ENCODE results near the gene NLRP9. TPM values are rescaled to one million over a fixed set of nuclear protein-coding genes. Genes with fewer than 3 reads are reported as not detected.

NLRP9 gene
- total and polyA plus RNA-seq, 2 of the 4 experiments (the other 2 are of a cell fraction) = not detected

- Histone ChIP-seq H3K4me2 (ENCODE audit: low read depth, low read length) (no peak overlapping the region), H3K36me3 (ENCODE audit: control insufficient read depth, insufficient read depth, low read length) (peaks cover 27% of the 10 kb centered on the region), H3K4ac (ENCODE audit: low read depth, low read length) (no peak overlapping the region), H3K9me1 (ENCODE audit: insufficient read depth, low read length) (no peaks in the 10 kb centered on the region), H2AK5ac (ENCODE audit: low read depth, low read length) (no peak overlapping the region), H2AK9ac (replicated peaks; ENCODE audit: low read depth, low read length, poor library complexity) (peak overlapping the region; percentile 50), H3K56ac (ENCODE audit: extremely low read depth, insufficient read depth, low read length) (no peak overlapping the region), H3K14ac (replicated peaks; ENCODE audit: low read depth, low read length) (no peak overlapping the region), H2BK20ac (ENCODE audit: low read depth, low read length) (no peak overlapping the region), H3K4me3 (ENCODE audit: insufficient read depth, low read depth, low read length) (no peak overlapping the region), H4K5ac (ENCODE audit: low read depth, low read length) (no peak overlapping the region), H4K91ac (ENCODE audit: insufficient read depth, low read depth, low read length) (no peak overlapping the region), H4K20me1 (ENCODE audit: insufficient read depth, low read length) (no peaks in the 10 kb centered on the region), H2BK15ac (ENCODE audit: low read depth, low read length) (no peak overlapping the region), H3K9me3 (ENCODE audit: control insufficient read depth, insufficient read depth, low read length) (peaks cover 5% of the 10 kb centered on the region), H3K23ac (ENCODE audit: low read depth, low read length) (no peak overlapping the region), H3K9ac (ENCODE audit: low read depth, low read length) (no peak overlapping the region), H2BK120ac (ENCODE audit: low read depth, low read length) (no peak overlapping the region), H4K8ac (ENCODE audit: low read depth in 2 of 2, low read length in 2 of 2) (no peak overlapping the region), H3K79me1 (ENCODE audit: low read depth in 1 of 2, low read length in 2 of 2) (no peaks in the 10 kb centered on the region; a peak in 1 of 4 replicates), H3K4me1 (ENCODE audit: control insufficient read depth, insufficient read depth, low read length) (no peaks in the 10 kb centered on the region), H2AFZ (replicated peaks; ENCODE audit: low read length, poor library complexity) (no peak overlapping the region), H3K18ac (ENCODE audit: low read depth, low read length) (no peak overlapping the region), H3K27me3 (ENCODE audit: control insufficient read depth, insufficient read depth, low read length) (no peaks in the 10 kb centered on the region), H2BK5ac (ENCODE audit: low read depth, low read length, poor library complexity, severe bottlenecking) (no peak overlapping the region), H3K27ac (ENCODE audit: insufficient read depth, low read length) (no peak overlapping the region)
- no TSS peak for BruUV-seq (replicated peaks)
- DNase-seq = no peak
- ChIA-PET CTCF (no interaction called here), POLR2A (ENCODE audit: unreplicated experiment) (no interaction called here)
- in situ Hi-C loops (cut with MboI; ENCODE audit: low sequenced_read_pairs) (no loop called here), dilution Hi-C loops (cut with HindIII; ENCODE audit: low sequenced_read_pairs, unreplicated experiment) (no loop called here), intact Hi-C loops (cut with micrococcal nuclease) (no loop called here)
- 96% methylated on average over 5 of the region's 12 CpGs; no CpG with 5 or more reads in 1 of the 2 experiments for WGBS, 2 experiments (ENCODE audit: extremely low coverage in 2 of 2, insufficient read length in 1 of 2)
- TF ChIP-seq CTCF (conservative IDR thresholded peaks at IDR 0.05; ENCODE audit: low read depth, low read length) = no peak
- no peak for TF ChIP-seq ELK1 (IDR thresholded peaks at IDR 0.05; ENCODE audit: borderline replicate concordance, low read depth, low read length)
- no peak for TF ChIP-seq NFE2L2 (IDR thresholded peaks at IDR 0.05; ENCODE audit: low read depth, low read length)
- no peak for TF ChIP-seq SMC3 (IDR thresholded peaks at IDR 0.05; ENCODE audit: low read depth, low read length)
- no peak for TF ChIP-seq RAD21 (IDR thresholded peaks at IDR 0.05; ENCODE audit: low read length)
- TF ChIP-seq MXI1 (IDR thresholded peaks at IDR 0.05; ENCODE audit: borderline replicate concordance, low read depth, low read length) = no peak
- no peak for TF ChIP-seq USF2 (IDR thresholded peaks at IDR 0.05; ENCODE audit: low read depth, low read length)
- no peak for TF ChIP-seq RFX5 (IDR thresholded peaks at IDR 0.05; ENCODE audit: low read depth, low read length)
- TF ChIP-seq MAZ (IDR thresholded peaks at IDR 0.05; ENCODE audit: borderline replicate concordance, low read depth, low read length) = no peak
- TF ChIP-seq MAFK (IDR thresholded peaks at IDR 0.05; ENCODE audit: low read depth, low read length) = no peak
- TF ChIP-seq POLR2A (IDR thresholded peaks at IDR 0.05; ENCODE audit: low read depth, low read length) = no peak
- no peak for ATAC-seq (ENCODE audit: low read depth)
These were observed 37.4 kb downstream of the NLRP9 start for GRCh38 chr19:55700813-55701212.

All from IMR-90 (cell line).